ENCODE results near the gene MGAT4C.

GRCh38 chr12:86261578-86261977 is 5.4 kb upstream of the MGAT4C start:
- TF ChIP-seq, protein P1, sequence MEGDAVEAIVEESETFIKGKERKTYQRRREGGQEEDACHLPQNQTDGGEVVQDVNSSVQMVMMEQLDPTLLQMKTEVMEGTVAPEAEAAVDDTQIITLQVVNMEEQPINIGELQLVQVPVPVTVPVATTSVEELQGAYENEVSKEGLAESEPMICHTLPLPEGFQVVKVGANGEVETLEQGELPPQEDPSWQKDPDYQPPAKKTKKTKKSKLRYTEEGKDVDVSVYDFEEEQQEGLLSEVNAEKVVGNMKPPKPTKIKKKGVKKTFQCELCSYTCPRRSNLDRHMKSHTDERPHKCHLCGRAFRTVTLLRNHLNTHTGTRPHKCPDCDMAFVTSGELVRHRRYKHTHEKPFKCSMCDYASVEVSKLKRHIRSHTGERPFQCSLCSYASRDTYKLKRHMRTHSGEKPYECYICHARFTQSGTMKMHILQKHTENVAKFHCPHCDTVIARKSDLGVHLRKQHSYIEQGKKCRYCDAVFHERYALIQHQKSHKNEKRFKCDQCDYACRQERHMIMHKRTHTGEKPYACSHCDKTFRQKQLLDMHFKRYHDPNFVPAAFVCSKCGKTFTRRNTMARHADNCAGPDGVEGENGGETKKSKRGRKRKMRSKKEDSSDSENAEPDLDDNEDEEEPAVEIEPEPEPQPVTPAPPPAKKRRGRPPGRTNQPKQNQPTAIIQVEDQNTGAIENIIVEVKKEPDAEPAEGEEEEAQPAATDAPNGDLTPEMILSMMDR (conservative IDR thresholded peaks at IDR 0.05; ENCODE audit: low read depth, low read length) = no peak
- no peak for TF ChIP-seq EZH2 (IDR thresholded peaks at IDR 0.05; ENCODE audit: borderline replicate concordance, low read depth, low read length, poor library complexity, severe bottlenecking)
